Glutamatergic neuron (in vitro differentiated cells): ENCODE data around the gene PEAK1. TPM values are rescaled to one million over a fixed set of nuclear protein-coding genes. Genes with fewer than 3 reads are reported as not detected.

Experiments used
- DNase-seq: peaks from one replicate; pipeline ENCODE4 v3.0.0; 2022
- H3K27ac Mint-ChIP-seq: one replicate; pipeline ENCODE4 v1.8.0; 2020; ENCODE audit warnings: mild to moderate bottlenecking, mixed read lengths, inconsistent platforms; ENCODE audit not compliant: unreplicated experiment
- H3K27me3 Mint-ChIP-seq: one replicate; pipeline ENCODE4 v1.8.0; 2020; ENCODE audit warnings: mild to moderate bottlenecking, moderate library complexity, mixed read lengths, inconsistent platforms; ENCODE audit not compliant: unreplicated experiment
- H3K36me3 Mint-ChIP-seq: one replicate; pipeline ENCODE4 v1.8.0; 2020; ENCODE audit warnings: mild to moderate bottlenecking, mixed read lengths, inconsistent platforms; ENCODE audit not compliant: unreplicated experiment
- H3K4me1 Mint-ChIP-seq: one replicate; pipeline ENCODE4 v1.8.0; 2020; ENCODE audit warnings: mild to moderate bottlenecking, low read depth, mixed read lengths, inconsistent platforms; ENCODE audit not compliant: unreplicated experiment
- H3K4me3 Mint-ChIP-seq: one replicate; pipeline ENCODE4 v1.8.0; 2020; ENCODE audit warnings: mild to moderate bottlenecking, mixed read lengths, inconsistent platforms; ENCODE audit not compliant: unreplicated experiment
- H3K9me3 Mint-ChIP-seq: one replicate; pipeline ENCODE4 v1.8.0; 2020; ENCODE audit warnings: mild to moderate bottlenecking, moderate library complexity, mixed read lengths, inconsistent platforms; ENCODE audit not compliant: unreplicated experiment
- CTCF ChIP-seq: fragments of 200-600 bp; sonication (generic); IDR thresholded peaks from one replicate; pipeline ENCODE4 v1.5.0; 2021; ENCODE audit not compliant: partially characterized antibody, unreplicated experiment
- total RNA-seq: library from RNA; stranded (reverse); fragmentation: NEBNext Ultra II Directional; extraction: Animal tissue kit (Norgen Biotek cat#: 25700); gene quantifications from one replicate; pipeline ENCODE4 v1.2.1, GENCODE V29; 2021; ENCODE audit not compliant: unreplicated experiment

PEAK1 gene
- total RNA-seq, 1 donor from 2014 or later: 110 TPM

DNA sequence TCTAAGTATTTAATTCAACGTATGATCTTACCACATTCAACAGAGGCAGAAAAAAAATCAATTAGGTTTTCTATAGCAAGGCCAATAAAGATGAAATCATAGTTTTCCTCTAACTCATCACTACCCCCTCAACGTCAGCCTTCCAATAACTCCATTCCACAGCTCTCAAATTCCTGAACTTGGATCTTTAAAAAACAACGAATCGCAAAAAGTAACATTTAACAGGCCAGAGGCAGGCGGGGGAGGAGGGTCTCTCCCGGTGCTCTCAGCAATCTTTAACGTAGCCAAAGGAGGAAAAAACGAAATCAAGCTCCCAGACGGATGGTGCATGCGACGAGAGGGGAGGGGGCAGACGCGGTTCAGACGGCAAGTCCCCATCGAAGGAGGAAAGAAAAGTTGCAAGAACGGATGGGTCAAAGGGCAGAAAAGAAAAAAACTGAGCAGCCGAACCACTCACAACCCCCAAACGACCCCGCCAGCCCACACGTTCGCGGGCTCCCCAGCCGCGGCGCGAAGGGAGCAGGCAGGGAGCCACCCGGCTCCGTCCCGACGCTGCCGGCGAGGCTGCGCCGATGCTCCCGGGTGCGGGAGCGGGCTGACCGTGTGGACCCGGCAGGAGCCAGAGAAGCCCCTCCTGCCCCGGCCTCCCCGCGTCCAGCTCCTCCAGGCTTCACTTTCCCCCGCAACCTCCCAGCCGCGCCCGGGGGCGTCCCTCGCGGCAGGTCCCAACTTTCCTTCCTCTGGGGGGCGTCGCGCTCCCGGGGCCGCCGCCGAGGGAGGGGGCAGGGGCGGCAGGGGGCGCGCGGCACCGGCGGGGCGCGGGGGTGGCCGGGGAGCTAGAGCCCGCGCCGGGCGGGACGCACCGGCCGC is 703 bp downstream of the PEAK1 start:
- Mint-ChIP-seq H3K9me3 (peaks cover 10% of the 10 kb centered on the region), H3K36me3 (peaks cover 5% of the 10 kb centered on the region), H3K4me3 (peak overlapping the region; percentile 99), H3K27me3 (peaks cover 5% of the 10 kb centered on the region), H3K27ac (peak overlapping the region; percentile 92), H3K4me1 (peaks cover 19% of the 10 kb centered on the region)
- TF ChIP-seq CTCF: no peak
- DNase-seq: peak; percentile 67

GRCh38 chr15:77418391-77418965 is 1.4 kb downstream of the PEAK1 start:
- TF ChIP-seq CTCF: no peak
- Mint-ChIP-seq H3K4me3 (peak overlapping the region; percentile 99), H3K9me3 (peaks cover 10% of the 10 kb centered on the region), H3K36me3 (peaks cover 5% of the 10 kb centered on the region), H3K27ac (peak overlapping the region; percentile 92), H3K4me1 (peaks cover 16% of the 10 kb centered on the region), H3K27me3 (peaks cover 5% of the 10 kb centered on the region)
- DNase-seq: no peak

GRCh38 chr15:77417602-77418001 is 2.3 kb downstream of the PEAK1 start:
- Mint-ChIP-seq H3K4me3 (peak overlapping the region; percentile 99), H3K36me3 (peaks cover 5% of the 10 kb centered on the region), H3K4me1 (peaks cover 15% of the 10 kb centered on the region), H3K9me3 (peaks cover 10% of the 10 kb centered on the region), H3K27ac (no peak overlapping the region), H3K27me3 (peaks cover 5% of the 10 kb centered on the region)
- no peak for DNase-seq
- no peak for TF ChIP-seq CTCF

DNA sequence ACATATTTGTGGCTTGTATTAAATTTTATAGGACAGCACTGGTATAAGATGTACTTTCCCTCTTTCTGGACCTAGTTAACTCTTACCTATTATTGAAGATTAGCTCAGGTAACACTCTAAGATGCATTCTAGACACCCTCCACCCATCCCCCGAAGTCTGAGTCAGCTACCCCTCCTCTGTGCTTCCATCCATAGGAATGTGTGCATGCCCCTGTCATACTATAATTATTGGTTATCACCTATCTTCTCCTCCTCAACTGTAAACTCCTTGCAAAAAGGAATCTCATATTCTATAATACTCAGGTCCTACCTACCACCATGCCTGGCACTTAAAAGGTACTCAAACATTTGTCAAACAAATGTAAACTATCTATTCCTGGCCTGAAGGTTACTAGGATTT is 3.0 kb downstream of the PEAK1 start:
- peak overlapping the region; percentile 67 for H3K4me3 Mint-ChIP-seq

More for the DNA sequence above, 3.0 kb downstream of the PEAK1 start:
- H3K27ac Mint-ChIP-seq: no peak overlapping the region
- peaks cover 10% of the 10 kb centered on the region for H3K9me3 Mint-ChIP-seq
- peaks cover 16% of the 10 kb centered on the region for H3K4me1 Mint-ChIP-seq
- TF ChIP-seq CTCF: no peak
- H3K36me3 Mint-ChIP-seq: peaks cover 5% of the 10 kb centered on the region
- DNase-seq: no peak
- peaks cover 5% of the 10 kb centered on the region for H3K27me3 Mint-ChIP-seq
